GM19099 (cell line): ENCODE measurements around the gene BCAS3.

Experiments
- POLR2A ChIP-seq: IDR thresholded peaks from 3 replicates; pipeline ENCODE4 v1.6.1; 2011; ENCODE audit warnings: low read depth; ENCODE audit not compliant: insufficient read length; ENCODE audit errors: extremely low read depth

Gene BCAS3

DNA sequence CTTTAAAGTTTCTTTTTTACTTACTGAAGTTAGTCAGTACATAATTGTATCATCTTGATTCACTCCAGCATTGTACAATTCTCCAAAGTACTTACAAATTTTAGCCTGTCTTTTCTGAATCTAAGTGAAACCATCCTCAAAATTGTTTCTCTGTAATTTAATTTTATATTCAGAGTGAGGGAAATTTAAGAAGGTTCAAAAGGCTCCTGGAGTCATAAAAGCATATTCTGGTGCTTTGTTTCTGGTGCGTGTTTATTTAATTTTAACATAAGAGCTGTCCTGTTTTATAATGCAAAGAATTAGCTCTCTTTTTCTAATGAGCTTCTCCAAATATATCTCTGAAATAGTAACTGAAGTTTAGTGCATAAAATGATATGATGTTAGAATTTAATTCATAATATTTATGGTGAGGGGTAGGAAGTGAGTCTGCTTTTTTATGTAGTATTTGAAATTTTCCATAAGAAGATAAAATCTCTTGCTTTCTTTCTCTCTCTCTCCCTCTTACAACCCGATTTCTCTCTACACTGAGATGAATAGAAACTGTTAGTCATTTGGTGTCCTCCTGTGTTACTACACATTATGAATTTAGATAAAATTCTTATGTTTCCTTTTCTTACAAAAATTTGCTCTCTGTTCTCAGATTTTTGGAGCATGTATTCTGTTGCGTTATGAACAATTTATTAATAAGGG lies 339.8 kb downstream of the BCAS3 start:
- TF ChIP-seq POLR2A = no peak

GRCh38 chr17:61018938-61019337 lies 341.3 kb downstream of the BCAS3 start:
- TF ChIP-seq POLR2A = no peak

- TF ChIP-seq POLR2A = no peak
Observed at GRCh38 chr17:61023996-61024395, 346.3 kb downstream of the BCAS3 start.

- TF ChIP-seq POLR2A = no peak
Observed at GRCh38 chr17:61026818-61027217, 349.2 kb downstream of the BCAS3 start.

DNA sequence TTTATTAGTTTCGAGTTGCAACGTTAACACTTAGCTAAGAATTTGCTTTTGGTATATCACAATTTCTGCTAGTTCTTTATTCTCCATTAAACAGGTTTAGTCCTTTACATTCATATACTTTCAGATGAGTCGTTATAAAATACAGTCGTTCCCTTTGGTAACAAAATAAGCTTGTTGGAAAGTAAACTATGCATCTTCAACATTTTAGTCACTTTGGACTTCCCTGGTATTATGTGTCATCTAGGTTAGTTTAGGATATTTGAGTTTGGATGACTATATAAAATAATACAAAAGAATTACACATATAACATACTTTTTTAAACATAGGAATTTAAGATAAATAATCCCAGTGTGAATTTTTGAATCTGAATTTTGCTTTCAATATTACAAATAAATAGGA lies 351.5 kb downstream of the BCAS3 start:
- TF ChIP-seq POLR2A = no peak

DNA sequence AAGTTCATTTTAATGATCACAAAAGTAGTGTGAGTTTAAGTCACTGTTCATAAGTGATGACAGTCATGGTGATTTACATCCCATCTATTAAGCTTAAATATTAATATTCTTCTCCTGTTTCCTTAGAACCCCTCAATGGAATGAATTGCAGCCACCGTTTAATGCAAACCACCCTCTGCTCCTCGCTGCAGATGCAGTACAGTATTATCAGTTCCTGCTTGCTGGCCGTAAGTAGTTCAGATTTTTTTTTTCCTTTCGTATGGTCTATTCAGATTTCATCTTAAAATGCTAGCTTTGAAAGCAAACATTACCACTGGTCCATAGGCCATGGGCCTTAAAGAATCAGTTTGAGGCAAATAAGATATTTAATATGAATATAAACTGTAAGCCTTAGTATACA lies 363.0 kb downstream of the BCAS3 start:
- no peak for TF ChIP-seq POLR2A

GRCh38 chr17:61047515-61047914 lies 369.9 kb downstream of the BCAS3 start:
- TF ChIP-seq POLR2A = no peak

- no peak for TF ChIP-seq POLR2A
Observed at GRCh38 chr17:61048376-61049106, 370.9 kb downstream of the BCAS3 start.

GRCh38 chr17:61053469-61053868 lies 375.8 kb downstream of the BCAS3 start:
- no peak for TF ChIP-seq POLR2A

- TF ChIP-seq POLR2A = no peak
Observed at GRCh38 chr17:61054436-61054835, 376.8 kb downstream of the BCAS3 start.

- TF ChIP-seq POLR2A = no peak
Observed at GRCh38 chr17:61057257-61057656, 379.6 kb downstream of the BCAS3 start.

GRCh38 chr17:61058066-61058465 lies 380.4 kb downstream of the BCAS3 start:
- TF ChIP-seq POLR2A = no peak

- TF ChIP-seq POLR2A = no peak
Observed at GRCh38 chr17:61063528-61063927, 385.9 kb downstream of the BCAS3 start.

- no peak for TF ChIP-seq POLR2A
Observed at GRCh38 chr17:61064087-61064951, 386.7 kb downstream of the BCAS3 start.

DNA sequence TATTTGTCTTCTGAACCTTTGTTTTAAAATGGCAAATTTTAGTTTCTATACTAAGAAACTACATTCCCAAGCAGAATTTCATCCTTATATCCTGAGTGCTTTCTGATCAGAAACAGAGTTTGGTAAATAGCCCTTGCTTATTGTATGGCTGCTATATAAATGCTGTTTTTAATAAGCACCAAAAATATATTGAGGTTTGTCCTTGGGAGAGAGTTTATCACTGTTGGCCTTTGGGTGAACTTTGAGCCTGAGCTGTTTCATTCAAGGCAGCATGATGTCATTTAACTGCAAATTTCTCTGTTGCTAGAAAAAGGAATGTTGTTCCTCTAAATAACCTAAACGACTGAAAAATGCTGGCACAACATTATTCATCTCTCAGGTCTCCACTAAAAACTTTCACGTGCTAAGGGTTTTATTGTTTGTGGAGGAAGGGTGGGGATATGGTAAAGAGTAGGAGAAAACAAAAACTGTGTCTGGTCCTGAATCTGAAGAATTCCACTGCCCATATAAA lies 387.7 kb downstream of the BCAS3 start:
- TF ChIP-seq POLR2A = no peak

- no peak for TF ChIP-seq POLR2A
Observed at GRCh38 chr17:61066062-61066461, 388.4 kb downstream of the BCAS3 start.

GRCh38 chr17:61070649-61071048 lies 393.0 kb downstream of the BCAS3 start:
- no peak for TF ChIP-seq POLR2A
